ENCODE data around the gene IL11.
"Not testable (repeated sequence)": the region's sequence is repeated elsewhere in the genome, so short reads cannot be mapped to it uniquely, and the experiment has no call there.

Gene IL11

DNA sequence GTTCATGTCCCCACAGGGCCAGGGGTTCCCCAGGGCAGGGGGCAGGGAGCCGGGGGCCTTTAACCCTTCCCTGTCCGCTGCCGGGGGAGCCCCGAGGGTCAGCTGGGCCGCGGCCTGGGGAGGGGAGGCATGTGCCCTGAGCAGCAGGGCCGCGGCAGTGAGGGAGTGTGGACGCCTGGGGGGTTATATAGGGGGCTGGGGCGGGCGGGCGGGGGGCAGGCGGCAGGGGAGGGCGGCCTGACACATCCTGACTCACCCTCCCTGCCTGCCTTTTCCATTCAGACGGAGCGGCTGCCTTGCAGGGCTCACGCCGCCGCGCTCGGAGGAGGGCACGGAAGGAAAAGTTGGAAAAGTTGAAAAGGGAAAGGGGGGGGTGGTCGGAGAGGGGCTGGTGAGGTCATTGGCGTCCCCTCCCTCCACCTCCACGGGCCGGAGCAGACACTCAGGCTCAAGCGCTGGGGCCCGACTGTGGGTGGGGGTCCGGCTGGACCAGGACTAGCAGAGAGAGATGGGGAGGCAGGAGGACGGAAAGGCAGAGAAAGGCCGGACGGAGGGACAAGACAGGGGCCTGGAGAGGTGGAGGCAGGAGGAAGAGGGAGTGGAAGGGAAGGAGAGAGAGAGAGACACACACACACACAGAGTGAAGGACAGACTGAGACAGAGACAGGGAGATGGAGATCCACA is at the start of gene IL11:
Gene IL11 (minus strand): TSS at position 159 of the 684 bp plus-strand sequence. CDS start 153 bp downstream, at position 6.
- DNase-seq, result peak; percentile 31

DNA sequence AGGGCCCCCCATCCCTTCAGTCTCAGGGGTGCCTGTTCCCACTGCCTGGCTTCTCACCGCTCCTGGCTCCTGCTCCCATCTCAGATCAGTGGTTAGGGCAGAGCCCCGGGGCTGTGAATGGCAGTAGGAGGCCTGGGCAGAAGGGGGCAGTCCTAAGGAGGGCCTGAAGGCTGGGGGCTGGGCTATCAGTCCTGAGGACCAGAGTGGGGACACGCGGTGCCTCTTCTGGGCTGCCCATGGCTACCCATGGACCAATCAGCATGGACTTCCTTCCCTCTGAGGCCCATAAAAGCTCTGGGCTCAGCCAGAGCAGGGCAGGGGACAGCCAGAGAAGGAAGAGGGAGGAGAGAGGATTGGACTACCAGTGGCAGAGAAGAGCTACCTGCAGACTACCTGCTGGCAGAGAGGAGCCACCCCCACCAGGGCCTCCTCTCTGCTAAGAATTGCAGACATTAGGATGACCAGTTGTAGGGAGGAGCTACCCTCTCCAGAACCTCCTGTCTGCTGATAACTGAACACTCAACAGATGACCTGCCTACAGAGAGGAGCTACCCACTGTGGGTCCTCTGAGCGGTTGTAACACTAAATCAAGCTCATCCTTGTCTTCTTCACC is 49.5 kb upstream of the IL11 start:
- no peak for DNase-seq

DNA sequence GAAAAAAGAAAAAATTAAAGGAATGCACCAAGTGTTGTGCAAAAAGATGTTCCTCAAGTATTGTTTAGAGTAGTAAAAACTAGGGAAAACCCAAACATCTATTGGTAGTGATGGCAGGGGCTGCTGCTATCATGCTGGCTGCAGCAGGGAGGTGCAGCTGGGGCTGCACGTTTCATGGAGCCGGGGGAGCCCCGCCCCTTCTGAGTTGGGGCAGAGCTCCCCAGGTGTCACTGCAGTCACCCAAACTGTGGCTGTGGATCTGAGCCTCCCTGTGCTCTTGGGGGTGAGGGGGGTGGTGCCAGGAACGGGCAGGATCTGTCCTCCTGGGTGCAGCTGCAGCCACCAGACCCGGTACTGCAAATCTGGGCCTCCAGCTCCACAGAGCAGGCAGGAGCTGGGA is 48.8 kb upstream of the IL11 start:
- DNase-seq, result no peak

DNA sequence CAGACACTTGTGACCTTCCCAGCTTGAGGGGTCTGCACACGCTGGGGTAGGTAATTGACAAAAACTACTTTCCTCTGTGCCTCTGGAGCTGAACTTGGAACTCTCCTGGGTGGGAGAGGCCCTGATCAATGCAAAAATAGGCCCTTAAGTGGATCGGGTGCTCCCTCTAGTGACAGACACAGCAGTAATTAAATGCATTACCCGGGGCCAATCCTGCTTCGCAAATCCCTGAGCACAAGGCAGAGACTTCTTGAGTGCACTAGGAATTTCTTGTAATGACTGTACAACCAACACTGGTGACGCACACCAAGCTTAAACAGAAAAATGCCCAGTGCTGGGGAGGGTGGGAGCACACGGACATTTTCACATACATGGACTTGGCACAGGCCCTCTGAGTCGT is 47.9 kb upstream of the IL11 start:
- peak; percentile 82 for DNase-seq

DNA sequence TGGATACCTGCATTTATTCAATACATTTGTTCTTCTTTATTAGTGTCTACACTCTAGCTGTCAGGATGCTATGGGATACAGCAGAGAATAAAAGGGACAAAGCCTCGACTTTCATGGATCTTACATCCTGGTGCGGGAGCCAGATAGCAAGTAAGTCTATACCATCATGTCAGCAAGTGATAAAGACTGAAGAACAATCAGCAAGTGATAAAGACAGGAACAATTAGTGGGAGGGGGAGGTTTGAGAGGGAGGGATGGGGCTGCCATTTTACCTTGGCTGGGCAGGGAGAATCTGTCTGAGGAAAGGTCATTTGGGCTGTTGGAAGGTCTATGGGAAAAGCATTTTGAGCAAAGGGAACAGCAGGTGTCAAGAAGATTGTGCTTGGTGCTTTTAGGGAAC is 39.9 kb upstream of the IL11 start:
- DNase-seq, result no peak

DNA sequence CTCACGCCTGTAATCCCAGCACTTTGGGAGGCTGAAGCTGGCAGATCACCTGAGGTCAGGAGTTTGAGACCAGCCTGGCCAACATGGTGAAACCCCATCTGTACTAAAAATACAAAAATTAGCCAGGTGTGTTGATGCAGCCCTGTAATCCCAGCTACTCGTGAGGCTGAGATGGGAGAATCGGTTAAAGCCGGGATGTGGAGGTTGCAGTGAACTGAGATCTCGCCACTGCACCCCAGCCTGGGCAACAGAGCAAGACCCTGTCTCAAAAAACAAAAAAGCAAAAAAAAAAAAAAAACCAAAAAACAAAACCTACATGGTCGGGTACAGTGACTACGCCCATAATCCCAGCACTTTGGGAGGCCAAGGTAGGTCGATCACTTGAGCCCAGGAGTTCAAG is 38.9 kb upstream of the IL11 start:
- not testable (repeated sequence) for DNase-seq

DNA sequence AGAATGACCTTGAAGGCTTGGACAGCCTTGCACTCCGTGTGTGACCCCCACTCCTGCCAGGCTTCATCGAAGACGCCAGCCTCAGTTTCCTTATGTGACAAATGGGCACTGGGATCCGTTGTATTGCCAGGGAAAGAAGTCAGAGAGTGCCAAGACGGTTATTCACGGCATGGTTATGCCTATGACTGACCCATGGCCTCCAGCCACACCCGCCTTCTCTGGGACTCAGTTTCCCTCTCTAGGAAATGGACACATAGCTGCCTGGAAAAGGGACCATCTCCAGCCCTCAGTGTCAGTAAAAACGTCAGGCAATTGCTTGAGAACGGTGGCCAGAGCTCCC is 38.2 kb upstream of the IL11 start:
- DNase-seq, result no peak

DNA sequence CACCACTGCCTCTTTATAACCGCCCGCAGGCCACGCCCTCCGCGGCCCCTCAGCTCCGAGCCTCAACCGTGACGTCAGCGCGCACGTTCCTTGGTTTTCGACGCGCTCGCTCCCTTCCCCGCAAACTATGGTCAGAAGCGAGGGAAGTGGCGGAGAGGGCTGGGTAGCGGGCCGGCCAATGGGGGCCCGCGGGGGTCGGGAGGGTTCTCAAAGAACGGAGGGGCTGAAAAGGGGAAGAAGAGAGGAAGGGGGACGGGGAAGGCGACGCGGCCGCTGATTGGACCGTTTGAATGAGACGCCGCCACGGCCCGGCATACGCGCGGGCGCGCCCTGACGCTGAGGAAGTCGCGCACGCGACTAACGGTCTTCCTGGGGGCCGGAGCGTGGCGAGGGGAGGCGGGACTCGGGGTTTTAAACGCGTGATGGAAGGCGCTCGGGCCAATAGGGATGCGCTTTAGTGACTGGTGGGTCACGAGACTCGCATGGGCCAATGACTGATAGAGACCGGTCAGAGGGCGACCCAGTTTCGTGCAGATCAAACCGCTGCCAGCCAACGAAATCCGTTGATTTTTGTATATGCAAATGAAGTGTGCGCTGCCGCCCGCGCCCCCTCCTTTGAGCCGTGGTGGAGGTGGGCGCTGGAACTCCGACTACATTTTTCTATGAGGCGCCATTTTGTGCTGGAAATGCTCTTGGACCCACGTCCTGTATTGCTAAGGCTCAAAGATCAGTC is 37.7 kb upstream of the IL11 start:
- peak; percentile 99 for DNase-seq

DNA sequence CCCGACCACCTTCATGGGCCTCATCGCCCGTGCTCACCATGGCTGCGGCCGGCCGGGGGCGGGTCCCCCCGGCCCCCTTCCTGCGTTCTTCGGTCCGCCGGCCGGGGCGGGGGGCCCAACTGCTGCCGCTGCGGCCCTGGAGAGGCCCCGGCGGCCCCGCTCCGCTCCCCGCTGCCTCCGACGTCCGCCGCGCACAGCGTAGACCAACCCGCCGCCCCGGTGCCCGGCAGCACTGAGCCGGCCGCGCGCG is 37.2 kb upstream of the IL11 start, which contains the start of gene UBE2S:
Gene UBE2S (minus strand): TSS at position 239 of the 250 bp plus-strand sequence. CDS start 199 bp downstream, at position 40.
- not testable (repeated sequence) for DNase-seq

DNA sequence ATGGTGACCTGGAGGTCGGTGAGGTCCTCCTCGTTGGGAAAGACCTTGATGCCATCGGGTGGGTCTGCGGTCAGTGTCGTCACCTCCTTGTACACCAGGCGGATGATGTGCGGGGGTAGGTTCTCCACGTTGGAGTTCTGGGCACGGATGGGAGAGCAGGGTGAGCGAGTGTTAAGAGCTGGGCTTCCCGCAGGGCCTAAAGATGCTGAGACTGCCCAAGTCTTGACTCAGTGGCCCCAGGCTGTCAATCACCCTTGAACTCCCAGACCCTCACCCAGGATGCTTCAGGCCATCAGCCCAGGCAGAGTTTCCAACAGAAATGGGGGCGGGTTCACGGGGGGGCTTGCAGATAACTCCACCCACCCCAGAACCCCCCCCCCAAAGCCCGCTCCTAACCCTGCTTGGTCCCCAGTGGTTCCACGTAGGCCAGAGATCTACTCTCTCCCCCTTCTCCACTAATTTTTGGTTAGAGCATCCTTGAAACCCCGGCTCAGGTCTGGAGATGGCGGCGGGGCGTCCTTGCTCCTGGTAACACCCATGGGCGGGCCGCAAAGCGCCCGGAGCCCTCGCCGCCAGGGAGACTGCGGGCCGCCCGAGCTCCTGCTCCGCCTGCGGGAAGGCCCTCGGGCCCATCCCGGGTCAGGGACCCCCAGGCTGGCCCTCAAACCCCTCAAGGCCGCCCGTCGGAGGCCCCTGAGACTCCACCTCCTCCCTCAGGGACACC is 36.7 kb upstream of the IL11 start:
- peak; percentile 60 for DNase-seq

DNA sequence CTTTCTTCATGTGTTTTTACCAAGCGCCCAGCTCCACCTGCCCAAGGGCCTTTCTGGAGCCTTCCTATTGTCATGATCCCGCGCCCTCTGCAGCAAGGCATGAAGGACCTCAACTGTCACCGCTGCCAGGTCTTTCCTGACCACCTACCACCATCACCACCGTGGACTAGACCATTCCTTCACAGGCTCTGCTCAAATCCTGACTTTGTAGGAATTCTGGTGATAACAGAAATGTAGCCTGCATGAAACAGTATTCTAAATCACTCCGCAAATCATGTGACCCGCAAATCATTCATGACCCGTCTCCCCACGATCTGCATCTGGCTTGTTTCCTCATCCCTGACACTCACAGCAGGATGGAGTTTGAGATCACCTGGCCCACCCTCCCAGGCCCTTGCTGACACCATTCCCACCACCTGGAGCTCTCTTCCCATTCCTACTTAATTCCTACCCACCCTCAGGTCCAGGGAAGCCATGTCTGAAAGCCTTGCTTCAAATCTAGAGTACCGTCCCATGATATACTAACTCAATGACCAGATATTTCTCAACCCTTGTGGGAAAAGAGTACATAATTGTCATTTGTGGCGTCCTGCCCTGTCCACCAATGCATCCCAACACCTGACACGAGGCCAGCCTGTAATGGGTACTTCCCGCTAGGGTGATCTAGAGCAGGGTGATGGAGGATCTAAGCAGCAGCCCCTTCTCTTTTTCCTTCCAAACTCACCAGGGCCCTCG is 36.0 kb upstream of the IL11 start:
- DNase-seq, result no peak

DNA sequence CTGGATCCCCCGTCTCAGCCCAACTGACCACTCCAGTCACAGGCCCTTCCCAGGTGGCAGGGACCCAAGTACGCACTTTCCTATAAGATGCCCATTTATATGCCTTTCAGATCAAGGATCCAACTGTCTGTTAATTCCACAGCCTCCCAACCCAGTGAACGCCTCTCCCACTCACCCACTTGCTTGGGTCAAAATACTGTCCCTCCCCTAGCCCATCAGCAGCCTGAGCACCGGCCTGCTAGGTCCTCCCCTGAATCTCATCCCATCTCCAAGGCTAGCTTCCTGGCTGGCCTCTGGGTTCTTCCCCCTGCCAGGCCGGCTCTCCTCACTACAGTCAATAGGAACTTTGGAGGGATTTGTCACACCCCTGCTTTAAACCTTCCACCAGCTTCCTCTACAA is 35.4 kb upstream of the IL11 start:
- no peak for DNase-seq

DNA sequence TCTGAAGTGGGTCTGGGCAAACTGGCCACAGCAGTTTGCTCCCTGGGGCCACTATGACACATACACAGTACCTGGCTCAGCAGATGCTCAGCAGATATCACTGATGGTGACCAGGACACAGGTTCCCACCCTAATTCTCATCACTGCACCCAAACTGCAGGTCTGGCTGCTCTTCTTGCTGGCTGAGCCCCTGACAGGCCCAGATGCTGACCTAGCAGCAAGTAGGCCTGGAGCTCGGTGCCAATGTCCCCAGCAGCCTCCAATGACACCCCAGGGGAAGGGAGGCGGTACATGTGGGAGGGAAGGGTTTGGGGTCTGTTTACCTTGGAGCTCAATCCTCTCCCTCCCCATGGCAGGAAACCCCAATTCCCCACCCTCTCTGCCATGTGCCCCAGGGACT is 32.2 kb upstream of the IL11 start:
- DNase-seq, result no peak

DNA sequence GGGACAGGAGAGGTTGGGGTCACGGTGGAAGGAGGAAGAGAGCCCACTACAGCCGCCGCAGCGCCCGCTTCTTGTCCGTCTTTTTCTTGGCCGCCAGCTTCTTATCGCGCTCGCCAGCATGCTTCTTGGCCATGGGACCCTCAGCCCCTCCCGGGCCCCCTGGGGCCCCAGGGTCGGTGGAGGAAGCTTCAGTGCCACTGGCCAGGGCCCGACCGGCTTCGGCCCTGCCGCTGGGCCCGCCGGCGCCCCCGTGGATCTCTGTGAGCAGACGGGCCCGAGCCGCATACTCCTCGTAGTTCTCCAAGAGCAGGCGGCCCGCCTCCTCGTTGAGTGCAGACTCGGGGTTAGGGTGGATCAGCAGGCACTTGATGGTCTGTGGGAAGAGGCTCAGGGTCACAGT is 31.1 kb upstream of the IL11 start:
- DNase-seq, result not testable (repeated sequence)

DNA sequence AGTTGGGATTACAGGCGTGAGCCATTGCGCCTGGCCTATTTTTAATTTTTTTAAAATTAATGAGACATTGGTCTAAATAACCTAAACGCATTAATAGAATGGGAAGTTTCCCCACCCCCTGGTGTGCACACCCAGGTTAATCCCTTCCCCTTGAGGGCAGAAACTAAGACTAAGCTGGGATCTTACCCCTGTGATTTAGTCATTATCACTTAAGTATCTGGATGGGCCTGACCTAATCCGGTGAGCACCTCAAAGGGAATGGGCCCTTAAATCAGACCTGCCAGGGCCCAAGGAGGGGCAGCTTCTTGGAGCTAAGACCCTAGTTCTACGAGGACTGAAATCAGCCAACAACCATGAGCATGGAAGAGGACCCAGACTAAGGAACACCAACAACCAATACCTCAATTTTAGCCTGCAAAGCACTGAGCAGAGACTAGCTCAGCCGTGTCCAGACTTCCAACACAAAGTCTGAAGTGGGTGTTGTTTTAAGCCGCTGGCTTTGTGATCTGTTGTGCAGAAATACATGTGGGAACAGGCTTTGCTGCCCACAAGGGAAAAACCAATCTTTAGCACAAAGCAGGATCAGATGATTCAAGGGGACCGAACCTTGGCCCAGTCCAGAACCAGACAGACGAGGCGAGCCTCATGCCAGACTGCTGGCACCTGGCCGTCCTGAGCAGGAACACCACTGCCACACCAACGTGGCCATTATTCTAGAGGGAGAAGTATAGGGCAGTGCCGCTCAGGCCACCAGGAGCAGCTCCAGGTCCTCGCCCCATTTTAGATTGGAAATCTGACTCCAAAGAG is 30.2 kb upstream of the IL11 start:
- DNase-seq, result no peak

DNA sequence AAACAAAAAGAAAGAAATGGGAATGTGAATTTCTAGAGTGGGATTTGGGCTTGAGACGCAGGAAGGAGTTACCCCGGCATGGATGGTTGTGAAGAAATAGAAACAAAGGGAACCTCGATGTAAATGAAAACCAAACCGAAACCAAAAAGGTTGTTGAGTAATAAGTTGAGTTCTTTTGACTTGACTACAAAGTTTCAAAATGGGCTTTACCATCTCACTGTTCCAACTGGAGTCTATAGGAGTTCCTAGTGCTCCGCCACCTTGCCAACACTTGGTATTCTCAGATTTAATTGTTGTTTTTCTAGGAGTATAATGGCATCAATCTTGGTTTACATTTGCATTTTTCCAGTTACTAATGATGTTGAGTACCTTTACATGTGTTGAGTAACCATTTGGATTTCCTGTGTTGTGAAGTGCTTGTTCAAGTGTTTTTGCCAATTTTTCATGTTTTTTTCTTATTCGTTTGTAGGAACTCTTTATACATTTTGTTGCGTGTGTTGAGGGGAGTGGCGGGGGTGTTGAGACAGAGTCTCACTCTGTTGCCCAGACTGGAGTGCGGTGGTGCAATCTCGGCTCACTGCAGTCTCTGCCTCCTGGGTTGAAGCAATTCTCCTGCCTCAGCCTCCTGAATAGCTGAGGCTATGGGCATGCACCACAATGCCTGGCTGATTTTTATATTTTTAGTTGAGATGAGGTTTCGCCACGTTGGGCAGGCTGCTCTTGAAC is 28.1 kb upstream of the IL11 start:
- DNase-seq, result no peak

DNA sequence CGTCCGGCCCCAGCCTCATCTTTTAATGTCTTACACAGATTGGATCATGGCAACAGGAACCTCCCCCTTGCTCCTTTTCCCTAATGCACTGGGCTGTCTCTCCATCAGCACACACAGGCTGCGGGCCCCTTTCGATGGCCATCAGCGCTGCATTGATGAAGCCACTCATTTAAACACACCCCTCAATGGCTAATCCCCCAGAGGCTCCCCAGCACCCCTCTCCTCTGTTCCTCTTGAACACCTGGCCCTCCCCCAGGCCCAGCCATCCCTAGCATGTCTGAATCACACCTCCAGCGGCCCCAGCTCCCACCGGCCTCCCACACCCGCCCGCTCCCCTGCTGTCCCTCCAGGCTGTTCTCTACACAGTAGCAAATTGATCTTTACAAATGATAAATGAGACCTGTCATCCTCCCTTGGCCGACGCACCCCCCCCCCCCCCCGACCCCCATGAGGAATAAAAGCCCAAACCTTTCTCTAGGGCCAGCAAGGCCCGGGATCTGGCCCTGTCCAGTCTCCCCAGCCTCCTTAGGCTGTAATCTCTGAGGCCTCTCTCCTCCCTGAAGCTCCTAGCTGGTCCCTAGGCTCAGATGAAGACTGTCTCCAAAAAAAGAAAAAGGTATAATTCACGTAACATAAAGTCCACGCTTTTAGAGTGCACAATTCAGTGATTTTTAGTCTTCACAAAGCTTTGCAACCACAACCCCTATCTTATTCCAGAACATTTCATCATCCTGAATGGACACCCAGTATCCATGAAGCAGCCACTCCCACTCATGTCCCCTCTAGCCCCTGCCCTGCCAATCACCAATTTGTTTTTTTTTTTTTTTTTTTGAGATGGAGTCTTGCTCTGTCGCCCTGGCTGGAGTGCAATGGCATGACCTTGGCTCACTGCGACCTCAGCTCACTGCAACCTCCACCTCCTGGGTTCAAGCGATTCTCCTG is 22.8 kb upstream of the IL11 start:
- DNase-seq, result no peak

DNA sequence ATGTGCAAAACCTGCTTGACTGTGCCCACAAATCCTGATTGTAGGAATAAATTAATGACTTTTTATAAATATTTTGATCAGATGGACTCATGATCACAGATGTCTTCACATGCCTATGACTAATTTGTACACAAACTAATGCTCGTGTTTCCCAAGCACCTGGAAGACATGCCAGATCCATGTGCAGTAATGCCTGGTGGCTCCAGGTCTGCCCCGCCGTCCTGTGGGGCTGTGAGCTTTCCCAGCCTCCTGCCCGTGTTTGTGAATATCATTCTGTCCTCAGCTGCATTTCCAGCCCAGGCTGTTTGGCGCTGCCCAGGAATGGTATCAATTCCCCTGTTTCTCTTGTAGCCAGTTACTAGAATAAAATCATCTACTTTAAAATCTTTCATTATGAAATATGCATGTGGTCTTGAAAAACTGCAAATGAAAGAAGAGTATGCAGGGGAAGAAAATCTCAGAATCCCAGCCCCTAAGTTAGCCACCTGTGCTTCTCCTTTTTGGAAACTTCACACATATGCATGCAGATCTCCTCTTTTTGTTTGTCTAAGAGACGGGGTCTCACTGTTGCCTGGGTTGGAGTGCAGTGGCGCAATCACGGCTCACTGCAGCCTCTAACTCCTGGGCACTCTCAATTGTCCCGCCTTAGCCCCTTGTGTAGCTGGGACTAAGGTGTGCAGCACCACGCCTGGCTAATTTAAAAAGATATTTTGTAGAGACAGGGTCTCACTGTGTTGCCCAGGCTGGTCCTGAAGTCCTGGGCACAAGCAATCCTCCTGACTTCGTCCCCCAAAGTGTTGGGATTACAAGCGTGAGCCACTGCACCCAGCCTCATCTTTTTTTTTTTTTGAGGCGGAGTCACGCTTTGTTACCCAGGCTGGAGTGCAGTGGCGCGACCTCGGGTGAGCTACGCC is 21.7 kb upstream of the IL11 start:
- peak; percentile 59 for DNase-seq

DNA sequence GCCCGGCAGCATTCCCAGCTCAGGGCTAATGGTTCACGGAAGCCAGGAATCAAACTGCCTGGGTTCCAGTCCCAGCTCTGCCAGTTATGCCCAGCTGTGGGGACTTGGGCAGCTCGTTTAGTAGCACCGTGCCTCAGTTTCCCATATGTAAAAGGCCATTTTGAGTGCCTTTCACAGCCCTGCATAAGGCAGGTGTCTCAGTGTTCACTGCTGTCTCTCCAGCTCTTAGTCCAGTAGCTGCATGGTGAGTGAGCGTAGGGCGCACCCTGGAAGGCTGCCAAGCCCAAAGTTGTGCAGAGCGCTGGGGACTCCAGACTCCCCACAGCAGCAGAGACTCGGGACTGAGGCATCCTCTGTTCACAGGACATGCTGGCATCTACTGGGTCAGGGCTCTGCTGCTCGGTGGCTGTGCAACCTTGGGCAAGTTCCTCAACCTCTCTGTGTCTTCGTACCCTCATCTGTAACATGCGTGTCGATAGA is 21.0 kb upstream of the IL11 start:
- peak; percentile 50 for DNase-seq
